H54 (cell line): ENCODE data around the gene SLC37A2.
A peak's percentile ranks its signal among the peaks of the same experiment; 100 is the strongest.

Experiments used
- DNase-seq: peaks from one replicate; pipeline ENCODE4 v3.0.0; 2011; ENCODE audit warnings: low spot score, mixed read lengths; ENCODE audit not compliant: insufficient read length
- FAIRE-seq: peaks from 3 replicates; lab custom pipeline; 2011; peaks lifted over from hg19 to GRCh38; lab: Jason Lieb, UNC
- POLR2A ChIP-seq: IDR thresholded peaks from 2 replicates; pipeline ENCODE4 v1.6.1; 2011; ENCODE audit warnings: low read depth, mild to moderate bottlenecking, low read length

Gene SLC37A2

GRCh38 chr11:125061281-125061680 lies 1.8 kb upstream of the SLC37A2 start:
- TF ChIP-seq POLR2A = no peak
- FAIRE-seq = no peak

GRCh38 chr11:125062218-125062930 lies 731 bp upstream of the SLC37A2 start:
- no peak for FAIRE-seq
- no peak for TF ChIP-seq POLR2A
- DNase-seq = no peak

More at GRCh38 chr11:125061281-125061680, 1.8 kb upstream of the SLC37A2 start:
- DNase-seq = no peak

- FAIRE-seq = no peak
- no peak for DNase-seq
- TF ChIP-seq POLR2A = no peak
Measured at GRCh38 chr11:125063429-125064043, 431 bp downstream of the SLC37A2 start.

- FAIRE-seq = no peak
- no peak for DNase-seq
- no peak for TF ChIP-seq POLR2A
Measured at GRCh38 chr11:125064070-125064469, 965 bp downstream of the SLC37A2 start.

- FAIRE-seq = no peak
- no peak for DNase-seq
- TF ChIP-seq POLR2A = no peak
Measured at GRCh38 chr11:125068368-125068767, 5.3 kb downstream of the SLC37A2 start.

GRCh38 chr11:125069008-125069407 lies 5.9 kb downstream of the SLC37A2 start:
- TF ChIP-seq POLR2A = no peak
- DNase-seq (no peak), FAIRE-seq (no peak)

GRCh38 chr11:125069796-125070195 lies 6.7 kb downstream of the SLC37A2 start:
- no peak for DNase-seq
- no peak for TF ChIP-seq POLR2A
- FAIRE-seq = no peak

- FAIRE-seq (peak; percentile 88), DNase-seq (peak; percentile 62)
- no peak for TF ChIP-seq POLR2A
Measured at GRCh38 chr11:125070699-125071254, 7.7 kb downstream of the SLC37A2 start.

GRCh38 chr11:125071435-125071834 lies 8.3 kb downstream of the SLC37A2 start:
- no peak for TF ChIP-seq POLR2A
- no peak for FAIRE-seq
- no peak for DNase-seq

GRCh38 chr11:125071846-125072217 lies 8.7 kb downstream of the SLC37A2 start:
- TF ChIP-seq POLR2A = no peak
- DNase-seq (no peak), FAIRE-seq (no peak)

GRCh38 chr11:125072218-125072960 lies 9.3 kb downstream of the SLC37A2 start:
- TF ChIP-seq POLR2A = no peak
- no peak for DNase-seq
- FAIRE-seq = no peak

GRCh38 chr11:125072961-125073590 lies 10.0 kb downstream of the SLC37A2 start:
- TF ChIP-seq POLR2A = no peak
- FAIRE-seq (no peak), DNase-seq (no peak)

GRCh38 chr11:125073616-125074483 lies 10.7 kb downstream of the SLC37A2 start:
- DNase-seq (no peak), FAIRE-seq (no peak)
- no peak for TF ChIP-seq POLR2A
